GM21390 (cell line): ENCODE results near the gene TM4SF1.
"Not testable (repeated sequence)": the region's sequence is repeated elsewhere in the genome, so short reads cannot be mapped to it uniquely, and the experiment has no call there.

ENCODE experiments used
- ATAC-seq: cut with Tn5 transposase; IDR thresholded peaks from one replicate; pipeline ENCODE4 v1.9.1; 2021; ENCODE audit not compliant: unreplicated experiment

TM4SF1 gene

GRCh38 chr3:149343951-149344350, 33.5 kb downstream of the TM4SF1 start:
- no peak for ATAC-seq

- no peak for ATAC-seq
Measured at GRCh38 chr3:149342413-149343380, 34.8 kb downstream of the TM4SF1 start.

- no peak for ATAC-seq
Measured at GRCh38 chr3:149340310-149340933, 37.0 kb downstream of the TM4SF1 start.

- ATAC-seq: no peak
Measured at GRCh38 chr3:149339931-149340309, 37.5 kb downstream of the TM4SF1 start.

- ATAC-seq: not testable (repeated sequence)
Measured at GRCh38 chr3:149337486-149337885, 40.0 kb downstream of the TM4SF1 start.

- no peak for ATAC-seq
Measured at GRCh38 chr3:149336925-149337324, 40.5 kb downstream of the TM4SF1 start.

- no peak for ATAC-seq
Measured at GRCh38 chr3:149333176-149333859, 44.1 kb downstream of the TM4SF1 start, which contains the start of gene TM4SF18. Gene TM4SF18, minus strand, starts transcription at chr3:149333636. Its CDS starts 254 bp downstream, at chr3:149333382.

- no peak for ATAC-seq
Measured at GRCh38 chr3:149332771-149333170, 44.7 kb downstream of the TM4SF1 start.

GRCh38 chr3:149332227-149332765, 45.2 kb downstream of the TM4SF1 start:
- no peak for ATAC-seq

- ATAC-seq: no peak
Measured at GRCh38 chr3:149331396-149331795, 46.1 kb downstream of the TM4SF1 start.

- ATAC-seq: no peak
Measured at GRCh38 chr3:149330609-149331331, 46.7 kb downstream of the TM4SF1 start.

- ATAC-seq: no peak
Measured at GRCh38 chr3:149327156-149327555, 50.3 kb downstream of the TM4SF1 start.

GRCh38 chr3:149325581-149325980, 51.9 kb downstream of the TM4SF1 start:
- ATAC-seq: no peak

GRCh38 chr3:149324332-149324731, 53.1 kb downstream of the TM4SF1 start:
- ATAC-seq: no peak

- ATAC-seq: no peak
Measured at GRCh38 chr3:149321640-149322039, 55.8 kb downstream of the TM4SF1 start.

- ATAC-seq: no peak
Measured at GRCh38 chr3:149321136-149321535, 56.3 kb downstream of the TM4SF1 start.

- no peak for ATAC-seq
Measured at GRCh38 chr3:149319750-149320149, 57.7 kb downstream of the TM4SF1 start.
